GM12801 (cell line): ENCODE measurements around the gene VKORC1.

ENCODE experiments used
- TF ChIP-seq, protein P1 (sequence below): IDR thresholded peaks from one replicate; pipeline ENCODE4 v1.5.1; 2011; ENCODE audit warnings: control low read depth; ENCODE audit not compliant: insufficient read length; ENCODE audit errors: extremely low read depth

The VKORC1 gene

DNA sequence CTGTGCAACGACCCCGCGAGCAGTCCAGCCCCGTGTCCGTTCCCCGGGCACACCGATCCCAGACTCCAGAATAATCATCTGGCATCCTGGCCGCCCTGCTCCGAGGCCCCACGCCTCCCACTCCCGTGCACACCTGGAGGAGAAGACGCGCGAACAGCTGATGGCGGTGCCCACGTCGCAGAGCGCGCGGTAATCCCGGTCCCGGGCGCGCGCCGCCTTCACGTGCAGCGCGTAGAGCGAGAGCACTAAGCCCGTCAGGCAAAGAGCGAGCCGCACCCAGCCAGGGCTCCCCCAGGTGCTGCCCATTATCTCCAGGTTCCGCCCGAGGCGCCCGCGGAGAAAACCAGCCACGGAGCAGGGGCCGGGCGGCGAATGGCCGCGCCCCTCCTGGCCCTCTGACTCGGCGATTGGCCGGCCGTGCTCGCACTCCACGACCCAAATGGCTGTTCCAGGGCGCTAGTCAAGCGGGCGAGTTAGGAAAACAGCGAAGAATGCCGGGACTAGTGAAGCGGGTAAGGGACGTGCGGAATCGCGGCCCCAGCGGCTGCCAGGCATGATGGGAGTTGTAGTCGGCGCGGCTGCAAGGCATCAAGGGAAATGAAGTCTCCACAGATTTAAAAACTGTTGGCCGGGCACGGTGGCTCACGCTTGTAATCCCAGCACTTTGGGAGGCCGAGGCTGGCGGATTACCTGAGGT lies at the start of gene VKORC1:
Gene VKORC1, minus strand, starts transcription at position 374 of the 697 bp plus-strand sequence. Its CDS starts 68 bp downstream, at position 306.
- TF ChIP-seq, protein P1, sequence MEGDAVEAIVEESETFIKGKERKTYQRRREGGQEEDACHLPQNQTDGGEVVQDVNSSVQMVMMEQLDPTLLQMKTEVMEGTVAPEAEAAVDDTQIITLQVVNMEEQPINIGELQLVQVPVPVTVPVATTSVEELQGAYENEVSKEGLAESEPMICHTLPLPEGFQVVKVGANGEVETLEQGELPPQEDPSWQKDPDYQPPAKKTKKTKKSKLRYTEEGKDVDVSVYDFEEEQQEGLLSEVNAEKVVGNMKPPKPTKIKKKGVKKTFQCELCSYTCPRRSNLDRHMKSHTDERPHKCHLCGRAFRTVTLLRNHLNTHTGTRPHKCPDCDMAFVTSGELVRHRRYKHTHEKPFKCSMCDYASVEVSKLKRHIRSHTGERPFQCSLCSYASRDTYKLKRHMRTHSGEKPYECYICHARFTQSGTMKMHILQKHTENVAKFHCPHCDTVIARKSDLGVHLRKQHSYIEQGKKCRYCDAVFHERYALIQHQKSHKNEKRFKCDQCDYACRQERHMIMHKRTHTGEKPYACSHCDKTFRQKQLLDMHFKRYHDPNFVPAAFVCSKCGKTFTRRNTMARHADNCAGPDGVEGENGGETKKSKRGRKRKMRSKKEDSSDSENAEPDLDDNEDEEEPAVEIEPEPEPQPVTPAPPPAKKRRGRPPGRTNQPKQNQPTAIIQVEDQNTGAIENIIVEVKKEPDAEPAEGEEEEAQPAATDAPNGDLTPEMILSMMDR, result no peak

DNA sequence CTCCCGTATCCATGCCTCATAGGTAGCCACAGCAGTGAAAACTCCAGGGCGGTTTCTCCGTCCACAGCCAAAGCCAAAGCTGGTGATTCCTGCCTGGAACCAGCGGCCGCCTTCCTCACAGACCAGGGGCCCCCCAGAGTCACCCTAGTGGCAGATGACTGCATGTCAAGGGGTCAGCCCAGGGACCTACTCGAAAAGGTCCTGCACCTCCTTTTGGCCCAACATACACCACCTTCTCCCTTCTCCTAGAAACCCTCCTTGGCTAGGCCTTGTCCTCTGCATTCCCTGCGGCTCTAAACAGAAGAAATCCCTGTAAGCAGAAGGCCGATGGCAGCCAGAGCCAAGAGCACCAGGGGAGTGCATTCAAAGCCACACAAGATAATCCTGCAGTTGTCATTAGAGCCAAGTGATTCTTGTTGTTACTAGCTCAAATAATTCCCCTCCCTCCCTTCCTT lies 49.1 kb upstream of the VKORC1 start:
- TF ChIP-seq, protein P1, result no peak

DNA sequence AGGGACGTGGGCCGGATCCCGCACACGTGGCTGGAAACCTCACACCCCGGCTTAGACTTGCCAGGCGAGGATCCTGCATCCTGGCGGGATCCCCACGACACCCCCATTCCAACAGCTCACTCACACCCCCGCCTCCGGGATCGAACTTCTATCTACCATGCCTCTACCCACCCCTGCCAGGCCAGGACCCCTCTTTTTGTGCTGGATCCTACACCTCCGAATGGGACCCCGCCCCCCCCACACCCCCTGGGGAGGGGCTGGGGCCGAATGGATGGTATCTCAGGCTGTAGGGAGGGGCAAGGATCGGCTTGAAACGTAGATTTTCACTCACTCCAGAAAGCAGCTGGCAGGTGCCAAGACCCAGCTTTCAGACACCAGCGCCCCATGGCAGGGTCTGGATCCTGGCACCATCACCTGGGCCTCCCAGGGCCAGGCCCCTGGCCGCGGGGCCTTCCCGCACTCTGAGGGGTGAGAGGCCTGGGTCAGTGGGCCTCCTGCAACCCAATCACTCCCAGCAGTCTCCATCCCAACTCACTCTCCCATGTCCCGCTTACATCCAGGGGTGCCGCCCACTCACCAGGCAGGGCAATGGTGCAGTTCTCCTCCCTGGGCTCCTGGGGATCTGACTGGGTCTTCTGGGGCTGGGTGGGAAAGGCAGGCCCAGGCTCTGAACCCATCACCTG lies 48.6 kb upstream of the VKORC1 start:
- TF ChIP-seq, protein P1, result no peak

DNA sequence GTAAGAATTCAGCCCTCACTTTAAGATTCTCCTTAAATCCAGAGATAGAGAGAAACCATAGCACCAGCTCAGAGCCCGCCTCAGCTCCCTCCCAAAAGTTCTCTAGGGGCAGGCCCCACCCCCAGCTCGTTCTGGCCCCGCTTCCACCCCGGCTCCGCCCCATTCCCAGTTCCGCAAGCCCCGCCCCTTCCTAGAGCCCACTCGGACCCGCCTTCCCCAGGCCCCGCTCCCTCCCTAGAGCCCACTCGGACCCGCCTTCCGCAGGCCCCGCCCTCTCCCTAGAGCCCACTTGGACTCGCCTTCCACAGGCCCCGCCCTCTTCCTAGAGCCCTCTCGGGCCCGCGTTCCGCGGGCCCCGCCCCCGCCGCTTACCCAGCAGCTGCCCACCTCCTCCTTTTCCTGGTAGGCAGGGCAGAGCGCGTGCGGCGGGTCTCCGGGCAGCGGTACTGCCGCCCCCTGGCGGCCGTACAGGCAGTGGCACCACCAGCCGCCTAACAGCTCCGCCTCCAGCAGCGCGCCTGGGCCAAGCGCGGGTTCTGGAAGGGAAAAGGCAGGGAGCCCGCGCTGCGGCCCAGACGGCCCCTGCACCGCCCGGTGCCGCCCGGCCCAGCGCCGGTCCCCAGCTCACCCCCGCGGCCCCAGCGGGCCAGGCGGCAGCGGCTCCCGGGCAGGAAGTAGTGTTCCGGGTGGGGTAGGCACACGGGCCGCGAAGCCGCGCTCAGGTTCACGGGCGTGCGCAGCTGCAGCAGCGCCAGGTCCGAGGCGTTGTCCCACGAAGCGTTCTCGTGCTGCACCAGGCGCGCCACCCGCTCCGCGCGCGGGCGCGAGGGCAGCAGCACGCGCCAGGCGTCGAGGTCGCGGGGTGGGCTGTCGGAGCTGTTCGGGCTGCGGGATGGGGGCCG lies 47.8 kb upstream of the VKORC1 start:
- TF ChIP-seq, protein P1, result no peak

DNA sequence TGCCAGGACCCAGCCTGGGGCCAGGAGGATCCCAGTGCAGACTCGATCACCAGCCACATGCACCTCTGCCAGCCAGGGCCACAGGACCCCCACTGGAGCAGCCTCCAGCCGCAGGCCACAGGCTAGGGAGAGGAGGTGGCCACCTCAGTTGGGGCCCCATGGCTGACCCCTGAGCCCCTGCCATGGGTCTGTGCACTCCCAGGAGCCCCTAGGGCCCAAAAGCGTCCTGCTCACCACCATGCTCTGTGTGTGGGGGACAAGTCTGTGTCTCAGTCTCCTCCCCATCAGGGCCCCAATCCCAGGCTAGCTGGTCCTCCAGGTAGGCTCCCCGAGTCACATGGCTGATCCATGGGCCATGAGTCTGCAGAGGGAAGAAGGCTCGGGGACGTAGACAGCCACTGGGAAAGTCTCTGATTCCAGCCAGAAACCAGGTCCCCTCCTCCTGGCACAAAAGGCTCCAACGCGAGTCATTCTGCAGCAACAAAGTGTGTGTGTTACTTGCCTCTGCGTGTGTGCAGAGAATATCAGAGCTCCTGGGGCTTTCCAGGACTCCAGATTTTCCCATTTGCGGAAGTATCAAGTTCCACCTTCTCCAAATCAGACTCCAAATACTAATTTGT lies 47.0 kb upstream of the VKORC1 start:
- TF ChIP-seq, protein P1, result no peak

DNA sequence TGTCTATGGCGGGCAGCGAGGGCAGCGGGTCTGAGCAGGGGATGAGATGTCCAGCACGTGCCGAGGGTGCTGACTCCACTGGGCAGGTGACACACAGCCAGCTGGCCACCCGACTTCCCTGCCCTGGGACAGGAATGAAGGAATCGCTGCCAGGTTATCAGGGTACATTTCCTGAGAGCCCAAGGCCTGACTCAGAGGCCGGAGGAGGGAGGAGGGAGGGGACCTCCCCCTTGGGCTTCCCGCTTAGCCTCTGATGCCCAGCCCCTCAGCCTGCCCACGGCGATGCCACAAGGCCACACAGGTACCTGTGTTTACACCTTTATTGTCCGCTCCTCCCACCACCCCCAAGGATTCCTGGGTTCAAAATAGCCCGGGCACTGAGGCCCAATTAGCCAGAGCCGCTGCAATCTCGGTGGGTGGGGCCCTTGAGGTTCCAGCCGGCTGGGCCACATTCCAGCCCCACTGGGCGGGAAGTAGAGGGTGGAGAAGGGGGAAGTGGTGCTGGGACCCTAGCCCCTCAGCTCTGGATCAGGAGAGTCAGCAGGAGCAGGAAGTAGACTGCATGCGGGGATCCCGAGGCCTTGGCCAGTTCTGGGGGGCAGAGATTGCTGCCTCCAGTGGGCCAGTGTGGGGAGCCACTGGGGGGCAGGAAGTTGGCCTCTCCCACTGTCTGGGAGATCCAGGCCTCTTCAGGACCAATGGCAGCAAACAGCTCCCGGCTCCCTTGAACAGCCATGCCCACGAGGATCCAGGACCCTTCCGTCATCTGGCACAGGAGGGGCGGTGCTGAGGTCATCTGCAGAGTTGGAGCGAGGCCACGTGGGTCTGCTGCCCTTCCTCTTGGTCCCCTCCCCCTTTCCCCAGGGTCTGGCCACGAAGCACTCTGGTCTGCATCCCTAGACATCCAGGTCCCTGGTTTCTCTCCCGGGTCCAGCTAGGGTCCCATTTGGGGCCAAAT lies 44.3 kb upstream of the VKORC1 start:
- TF ChIP-seq, protein P1, result no peak
